T-cell (primary cell): ENCODE data around the gene PDZK1. TPM values are rescaled to one million over a fixed set of nuclear protein-coding genes. Genes with fewer than 3 reads are reported as not detected.

Experiments
- ATAC-seq, 4 experiments: fragments of 200-7000 bp in 3 of 4; fragments of 150-1000 bp in 1 of 4; cut with Tn5 transposase; replicated peaks in 1 of 4; 1 replicate in 3 of 4; 2 replicates in 1 of 4; pipeline ENCODE4 v1.10.0; 2021; ENCODE audit warnings: moderate library complexity in 3 of 4, mild to moderate bottlenecking in 2 of 4, moderate number of reproducible peaks in 1 of 4
- CTCF ChIA-PET, 2 donors: fragments of 300-600 bp; sonication (Branson Sonifier 250); formaldehyde crosslinking; loops; one replicate each; lab custom pipeline; 2022; ENCODE audit warnings: antibody characterized with exemption in 2 of 2; lab: Charles Lee
- POLR2A ChIA-PET, 2 donors: fragments of 300-600 bp; sonication (Branson Sonifier 250); formaldehyde crosslinking; loops; one replicate each; lab custom pipeline; 2022; ENCODE audit warnings: antibody characterized with exemption in 2 of 2; lab: Charles Lee
- DNase-seq, 35 experiments: peaks; one replicate each; pipeline versions ENCODE4 v3.0.0 to v3.0.0-alpha.2; 2013 to 2023
- H3K27ac ChIP-seq: one replicate; pipeline ENCODE4 v1.5.1; 2013; ENCODE audit warnings: low read length
- H3K27me3 ChIP-seq, 2 experiments: replicated peaks in 1 of 2; 1 replicate in 1 of 2; 2 replicates in 1 of 2; pipeline versions ENCODE4 v1.6.1 to v1.7.0; 2013; ENCODE audit warnings: low read length in 1 of 2, mixed read lengths in 1 of 2; ENCODE audit not compliant: control insufficient read depth in 2 of 2, insufficient read depth in 2 of 2; ENCODE audit errors: extremely low read depth in 1 of 2
- H3K36me3 ChIP-seq, 2 donors: 1 replicate in 1 of 2; 2 replicates in 1 of 2; pipeline versions ENCODE4 v1.6.1 to v1.7.0; 2013; ENCODE audit warnings: low read length in 1 of 2; ENCODE audit not compliant: control insufficient read depth in 2 of 2, insufficient read depth in 1 of 2; ENCODE audit errors: extremely low read depth in 1 of 2
- H3K4me1 ChIP-seq, 2 experiments: 1 replicate in 1 of 2; 2 replicates in 1 of 2; pipeline versions ENCODE4 v1.6.1 to v1.7.0; 2013; ENCODE audit warnings: low read length in 2 of 2, mixed read lengths in 1 of 2; ENCODE audit not compliant: insufficient read depth in 2 of 2, control insufficient read depth in 1 of 2; ENCODE audit errors: extremely low read depth in 1 of 2
- H3K4me3 ChIP-seq, 2 donors: 1 replicate in 1 of 2; 2 replicates in 1 of 2; pipeline versions ENCODE4 v1.5.1 to v1.7.0; 2013; ENCODE audit warnings: mild to moderate bottlenecking in 2 of 2, low read length in 1 of 2, moderate library complexity in 1 of 2; ENCODE audit not compliant: control insufficient read depth in 1 of 2; ENCODE audit errors: extremely low read depth in 1 of 2
- H3K9me3 ChIP-seq: 2 replicates; pipeline ENCODE4 v1.7.0; 2013
- H3K27ac Mint-ChIP-seq, 2 donors: one replicate each; pipeline ENCODE4 v1.8.0; 2020 to 2021; ENCODE audit warnings: mild to moderate bottlenecking in 2 of 2, mixed read lengths in 2 of 2
- H3K27me3 Mint-ChIP-seq, 2 donors: one replicate each; pipeline ENCODE4 v1.8.0; 2021 to 2022; ENCODE audit warnings: mixed read lengths in 2 of 2
- H3K36me3 Mint-ChIP-seq: one replicate; pipeline ENCODE4 v1.8.0; 2021; ENCODE audit warnings: mixed read lengths
- H3K4me1 Mint-ChIP-seq, 3 donors: one replicate each; pipeline ENCODE4 v1.8.0; 2020 to 2022; ENCODE audit warnings: mixed read lengths in 3 of 3, mild to moderate bottlenecking in 1 of 3
- H3K4me3 Mint-ChIP-seq, 3 donors: one replicate each; pipeline ENCODE4 v1.8.0; 2020 to 2022; ENCODE audit warnings: mild to moderate bottlenecking in 3 of 3, mixed read lengths in 3 of 3, moderate library complexity in 3 of 3
- H3K9me3 Mint-ChIP-seq, 3 donors: one replicate each; pipeline ENCODE4 v1.8.0; 2020 to 2022; ENCODE audit warnings: mixed read lengths in 3 of 3
- WGBS: methylation state at CpG from one replicate; pipeline ENCODE4 v1.1.5; 2013; ENCODE audit warnings: missing lambda C conversion rate; ENCODE audit not compliant: insufficient coverage; 5-methylcytosine and 5-hydroxymethylcytosine counted together
- total RNA-seq, 35 experiments: library from RNA in 6 of 35; stranded (reverse) in 6 of 35; fragments of 120-200 nt in 1 of 35; gene quantifications; one replicate each; pipeline versions ENCODE4 v1.2.1 to v1.2.4 and lab custom pipeline; 2013 to 2026

Gene PDZK1
- total RNA-seq, 5 donors from 2014 or later (not counting 1 experiment from before 2014, with no cell fraction given): 0.39 TPM; not detected in 4

GRCh38 chr1:145702826-145703225, 4.3 kb downstream of the PDZK1 start:
- H3K4me3 Mint-ChIP-seq: no peak overlapping the region
- no peak overlapping the region for H3K27ac Mint-ChIP-seq
- H3K27me3 ChIP-seq: no peaks in the 10 kb centered on the region
- H3K9me3 Mint-ChIP-seq: no peaks in the 10 kb centered on the region
- no peak for DNase-seq
- H3K27ac ChIP-seq: no peak overlapping the region
- no peaks in the 10 kb centered on the region for H3K4me1 ChIP-seq
- H3K4me3 ChIP-seq: no peak overlapping the region
- whole genome bisulfite sequencing: 87% methylated on average over 6 of the region's 7 CpGs
- POLR2A ChIA-PET: no interaction called here
- H3K36me3 Mint-ChIP-seq: no peaks in the 10 kb centered on the region
- no peaks in the 10 kb centered on the region for H3K27me3 Mint-ChIP-seq
- no peaks in the 10 kb centered on the region for H3K36me3 ChIP-seq
- no peak for ATAC-seq
- H3K4me1 Mint-ChIP-seq: no peaks in the 10 kb centered on the region
- CTCF ChIA-PET: no interaction called here
- H3K9me3 ChIP-seq: no peaks in the 10 kb centered on the region

DNA sequence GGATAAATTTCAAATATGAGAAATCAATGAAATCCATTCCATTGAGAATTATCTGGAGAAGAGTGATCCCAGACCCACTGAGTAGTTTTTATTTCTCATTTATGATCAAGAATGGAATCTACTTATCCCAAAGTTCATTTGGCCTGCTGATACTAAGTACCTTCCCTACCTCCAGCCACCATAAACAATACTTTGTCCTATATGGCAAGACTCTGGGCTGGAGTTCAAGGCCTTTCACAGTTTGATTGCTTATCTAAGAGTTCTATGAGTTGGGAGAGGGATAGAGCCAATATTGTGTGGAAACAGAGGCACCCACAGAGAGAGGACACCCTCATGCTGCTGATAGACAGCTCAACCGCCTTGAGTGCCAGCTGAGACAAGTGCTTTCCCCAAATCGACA, 5.1 kb downstream of the PDZK1 start:
- no peaks in the 10 kb centered on the region for H3K36me3 Mint-ChIP-seq
- CTCF ChIA-PET: no interaction called here

GRCh38 chr1:145701306-145701862, 5.8 kb downstream of the PDZK1 start:
- Mint-ChIP-seq H3K27me3 (no peaks in the 10 kb centered on the region), H3K4me1 (no peaks in the 10 kb centered on the region), H3K9me3 (no peaks in the 10 kb centered on the region), H3K4me3 (no peak overlapping the region), H3K36me3 (no peaks in the 10 kb centered on the region), H3K27ac (no peak overlapping the region)
- no peak for ATAC-seq
- H3K27ac ChIP-seq: no peak overlapping the region
- 100% methylated on average over 1 of the region's 2 CpGs for WGBS
- DNase-seq: no peak
- POLR2A ChIA-PET: no interaction called here
- H3K36me3 ChIP-seq: no peaks in the 10 kb centered on the region
- CTCF ChIA-PET: no interaction called here
- no peaks in the 10 kb centered on the region for H3K27me3 ChIP-seq
- H3K4me3 ChIP-seq: no peak overlapping the region
- H3K9me3 ChIP-seq: no peaks in the 10 kb centered on the region
- H3K4me1 ChIP-seq: no peaks in the 10 kb centered on the region

More for the DNA sequence above, 5.1 kb downstream of the PDZK1 start:
- Mint-ChIP-seq H3K4me3 (no peak overlapping the region), H3K4me1 (no peaks in the 10 kb centered on the region), H3K9me3 (no peaks in the 10 kb centered on the region), H3K27me3 (no peaks in the 10 kb centered on the region), H3K27ac (no peak overlapping the region)
- DNase-seq (no peak), ATAC-seq (no peak)
- Histone ChIP-seq H3K9me3 (no peaks in the 10 kb centered on the region), H3K36me3 (no peaks in the 10 kb centered on the region), H3K27ac (no peak overlapping the region), H3K4me1 (no peaks in the 10 kb centered on the region), H3K4me3 (no peak overlapping the region), H3K27me3 (no peaks in the 10 kb centered on the region)
- POLR2A ChIA-PET: no interaction called here
- WGBS: no CpG with 5 or more reads among the region's 2 CpGs

GRCh38 chr1:145696630-145696960, 10.6 kb downstream of the PDZK1 start:
- Histone ChIP-seq H3K36me3 (no peaks in the 10 kb centered on the region), H3K9me3 (no peaks in the 10 kb centered on the region), H3K4me1 (peaks cover 0 to 3% of the 10 kb centered on the region in 2 experiments), H3K27ac (no peak overlapping the region), H3K4me3 (no peak overlapping the region), H3K27me3 (no peaks in the 10 kb centered on the region)
- WGBS: 100% methylated on average over 2 of the region's 3 CpGs
- Mint-ChIP-seq H3K9me3 (no peaks in the 10 kb centered on the region), H3K4me1 (peaks cover 0 to 5% (median 0%) of the 10 kb centered on the region in 3 donors), H3K27ac (no peak overlapping the region), H3K27me3 (no peaks in the 10 kb centered on the region), H3K36me3 (no peaks in the 10 kb centered on the region), H3K4me3 (no peak overlapping the region)
- DNase-seq (no peak), ATAC-seq (no peak)
- CTCF ChIA-PET: no interaction called here
- POLR2A ChIA-PET: no interaction called here

GRCh38 chr1:145695821-145696629, 11.1 kb downstream of the PDZK1 start:
- Histone ChIP-seq H3K4me1 (peaks cover 0 to 8% of the 10 kb centered on the region in 2 experiments), H3K9me3 (no peaks in the 10 kb centered on the region), H3K36me3 (no peaks in the 10 kb centered on the region), H3K4me3 (no peak overlapping the region), H3K27me3 (no peaks in the 10 kb centered on the region), H3K27ac (no peak overlapping the region)
- Mint-ChIP-seq H3K9me3 (no peaks in the 10 kb centered on the region), H3K27ac (peak overlapping the region in 1 of 2 donors; percentile 23), H3K4me1 (peaks cover 3 to 11% (median 4%) of the 10 kb centered on the region in 3 donors), H3K4me3 (no peak overlapping the region), H3K36me3 (no peaks in the 10 kb centered on the region), H3K27me3 (no peaks in the 10 kb centered on the region)
- CTCF ChIA-PET: interaction anchor here in 1 of 2 donors (1.0 kb wide), 1 partner anchor 26 kb away, joined by 3 read pairs; no protein-coding TSS in a partner anchor
- no peak for DNase-seq
- 90% methylated on average over 4 of the region's 5 CpGs for WGBS
- POLR2A ChIA-PET: no interaction called here
- ATAC-seq: no peak

- no peak overlapping the region for H3K27ac ChIP-seq
- CTCF ChIA-PET: no interaction called here
- 98% methylated on average over 7 of the region's 11 CpGs for WGBS
- H3K4me3 ChIP-seq: no peak overlapping the region
- Mint-ChIP-seq H3K27me3 (no peaks in the 10 kb centered on the region), H3K27ac (no peak overlapping the region), H3K4me3 (no peak overlapping the region), H3K36me3 (no peaks in the 10 kb centered on the region), H3K9me3 (no peaks in the 10 kb centered on the region), H3K4me1 (peaks cover 27 to 39% (median 31%) of the 10 kb centered on the region in 3 donors)
- DNase-seq (no peak), ATAC-seq (no peak)
- H3K36me3 ChIP-seq: no peaks in the 10 kb centered on the region
- H3K27me3 ChIP-seq: no peaks in the 10 kb centered on the region
- H3K9me3 ChIP-seq: no peaks in the 10 kb centered on the region
- POLR2A ChIA-PET: interaction anchor here in 1 of 2 donors (0.5 kb wide), 1 partner anchor 101 kb away, joined by 16 read pairs; no protein-coding TSS in a partner anchor
- H3K4me1 ChIP-seq: peaks cover 9 to 32% of the 10 kb centered on the region in 2 experiments
Measured at GRCh38 chr1:145692785-145693443, 14.3 kb downstream of the PDZK1 start.
